ENCODE data around the gene ZNF574.

Gene ZNF574

GRCh38 chr19:42075616-42076379 is at the start of gene ZNF574:
TSS of gene ZNF574 (plus strand) at chr19:42076166. CDS start at chr19:42078607, 2,441 bp downstream.
- Histone ChIP-seq H3K4me3 (ENCODE audit: low read depth, low read length) (peak within 1 kb of the TSS; percentile 91), H3K36me3 (ENCODE audit: control insufficient read depth, insufficient read depth, low read length) (no peaks in the 10 kb centered on the region)

GRCh38 chr19:42028304-42029216 is 47.4 kb upstream of the ZNF574 start:
- no peak overlapping the region for H3K4me2 ChIP-seq (ENCODE audit: low read length)
- no peaks in the 10 kb centered on the region for H3K27me3 ChIP-seq (ENCODE audit: control insufficient read depth, insufficient read depth, low read length)
- TF ChIP-seq CTCF (IDR thresholded peaks at IDR 0.05) = peak; percentile 21
- H2AFZ ChIP-seq = no peak overlapping the region
- H3K4me3 ChIP-seq (ENCODE audit: low read depth, low read length) = no peak overlapping the region
- no peak overlapping the region for H3K27ac ChIP-seq
- H3K79me2 ChIP-seq = peaks cover 10% of the 10 kb centered on the region
- H3K4me1 ChIP-seq = no peaks in the 10 kb centered on the region
- H3K36me3 ChIP-seq (ENCODE audit: control insufficient read depth, insufficient read depth, low read length) = no peaks in the 10 kb centered on the region
- no peak overlapping the region for H3K9ac ChIP-seq
- no peaks in the 10 kb centered on the region for H3K9me3 ChIP-seq (ENCODE audit: control insufficient read depth, low read length)

More at GRCh38 chr19:42075616-42076379, at the start of gene ZNF574:
- H3K79me2 ChIP-seq = peaks cover 10% of the 10 kb centered on the region
- H2AFZ ChIP-seq = peak within 1 kb of the TSS; percentile 97
- H3K4me2 ChIP-seq (ENCODE audit: low read length) = peak within 1 kb of the TSS; percentile 88
- peaks cover 8% of the 10 kb centered on the region for H3K4me1 ChIP-seq
- H3K27me3 ChIP-seq (ENCODE audit: control insufficient read depth, insufficient read depth, low read length) = no peaks in the 10 kb centered on the region
- TF ChIP-seq CTCF (IDR thresholded peaks at IDR 0.05) = peak; percentile 4
- peak within 1 kb of the TSS; percentile 93 for H3K9ac ChIP-seq
- H3K27ac ChIP-seq = peak within 1 kb of the TSS; percentile 96
- H3K9me3 ChIP-seq (ENCODE audit: control insufficient read depth, low read length) = no peaks in the 10 kb centered on the region

GRCh38 chr19:42030645-42031440 is 45.1 kb upstream of the ZNF574 start:
- no peak overlapping the region for H2AFZ ChIP-seq
- no peaks in the 10 kb centered on the region for H3K36me3 ChIP-seq (ENCODE audit: control insufficient read depth, insufficient read depth, low read length)
- no peak overlapping the region for H3K4me2 ChIP-seq (ENCODE audit: low read length)
- no peaks in the 10 kb centered on the region for H3K27me3 ChIP-seq (ENCODE audit: control insufficient read depth, insufficient read depth, low read length)
- H3K4me3 ChIP-seq (ENCODE audit: low read depth, low read length) = no peak overlapping the region
- H3K9me3 ChIP-seq (ENCODE audit: control insufficient read depth, low read length) = no peaks in the 10 kb centered on the region
- H3K4me1 ChIP-seq = no peaks in the 10 kb centered on the region
- no peak overlapping the region for H3K9ac ChIP-seq
- TF ChIP-seq CTCF (IDR thresholded peaks at IDR 0.05) = no peak
- no peak overlapping the region for H3K27ac ChIP-seq
- H3K79me2 ChIP-seq = peaks cover 6% of the 10 kb centered on the region

- TF ChIP-seq CTCF (IDR thresholded peaks at IDR 0.05) = no peak
- Histone ChIP-seq H3K9me3 (ENCODE audit: control insufficient read depth, low read length) (no peaks in the 10 kb centered on the region), H3K36me3 (ENCODE audit: control insufficient read depth, insufficient read depth, low read length) (no peaks in the 10 kb centered on the region), H3K4me2 (ENCODE audit: low read length) (no peak overlapping the region), H3K9ac (no peak overlapping the region), H2AFZ (no peak overlapping the region), H3K4me1 (no peaks in the 10 kb centered on the region), H3K79me2 (peaks cover 4% of the 10 kb centered on the region), H3K4me3 (ENCODE audit: low read depth, low read length) (no peak overlapping the region), H3K27ac (no peak overlapping the region), H3K27me3 (ENCODE audit: control insufficient read depth, insufficient read depth, low read length) (no peaks in the 10 kb centered on the region)
Measured at GRCh38 chr19:42032431-42032830, 43.5 kb upstream of the ZNF574 start.

Measured in parathyroid adenoma (tissue), 2 donors.